Measurements from ENCODE around the gene KCNH5.

DNA sequence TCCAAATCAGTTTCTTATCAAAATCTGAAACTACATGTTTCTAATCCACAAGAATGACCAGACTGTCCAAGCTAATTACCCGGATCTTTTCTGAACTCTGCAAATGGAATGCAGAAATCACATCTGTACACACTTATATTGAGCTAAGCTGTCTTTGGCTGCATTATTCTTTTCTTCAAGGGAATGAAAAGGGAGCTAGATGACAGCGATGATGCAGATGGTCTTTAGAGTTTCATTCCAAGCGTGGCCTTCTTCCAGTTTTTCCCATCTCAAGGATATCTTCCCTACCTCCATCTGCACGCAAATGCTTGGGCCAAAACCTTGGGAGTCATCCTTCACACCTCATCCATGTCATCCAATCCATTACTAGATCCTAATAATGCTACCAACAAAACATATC lies 12.6 kb downstream of the KCNH5 start:
- TF ChIP-seq, protein P1, sequence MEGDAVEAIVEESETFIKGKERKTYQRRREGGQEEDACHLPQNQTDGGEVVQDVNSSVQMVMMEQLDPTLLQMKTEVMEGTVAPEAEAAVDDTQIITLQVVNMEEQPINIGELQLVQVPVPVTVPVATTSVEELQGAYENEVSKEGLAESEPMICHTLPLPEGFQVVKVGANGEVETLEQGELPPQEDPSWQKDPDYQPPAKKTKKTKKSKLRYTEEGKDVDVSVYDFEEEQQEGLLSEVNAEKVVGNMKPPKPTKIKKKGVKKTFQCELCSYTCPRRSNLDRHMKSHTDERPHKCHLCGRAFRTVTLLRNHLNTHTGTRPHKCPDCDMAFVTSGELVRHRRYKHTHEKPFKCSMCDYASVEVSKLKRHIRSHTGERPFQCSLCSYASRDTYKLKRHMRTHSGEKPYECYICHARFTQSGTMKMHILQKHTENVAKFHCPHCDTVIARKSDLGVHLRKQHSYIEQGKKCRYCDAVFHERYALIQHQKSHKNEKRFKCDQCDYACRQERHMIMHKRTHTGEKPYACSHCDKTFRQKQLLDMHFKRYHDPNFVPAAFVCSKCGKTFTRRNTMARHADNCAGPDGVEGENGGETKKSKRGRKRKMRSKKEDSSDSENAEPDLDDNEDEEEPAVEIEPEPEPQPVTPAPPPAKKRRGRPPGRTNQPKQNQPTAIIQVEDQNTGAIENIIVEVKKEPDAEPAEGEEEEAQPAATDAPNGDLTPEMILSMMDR (IDR thresholded peaks at IDR 0.05; ENCODE audit: low read depth, low read length): no peak
- TF ChIP-seq POLR2A (IDR thresholded peaks at IDR 0.05; ENCODE audit: extremely low read depth, insufficient read length) (no peak), MYC (IDR thresholded peaks at IDR 0.05; ENCODE audit: low read depth, low read length) (no peak)
